Smooth muscle cell (in vitro differentiated cells): ENCODE data around the gene MACF1. TPM values are rescaled to one million over a fixed set of nuclear protein-coding genes. Genes with fewer than 3 reads are reported as not detected.

Experiments used
- DNase-seq: peaks from one replicate; lab custom pipeline; 2025; ENCODE audit not compliant: unreplicated experiment; lab: John Stamatoyannopoulos, UW
- H2AFZ ChIP-seq: fragments of 200-600 bp; sonication (generic); 2 replicates; pipeline ENCODE4 v1.6.0; 2016; ENCODE audit warnings: antibody characterized with exemption, low read depth, mild to moderate bottlenecking
- H3F3A ChIP-seq: fragments of 200-600 bp; sonication (generic); 2 replicates; pipeline ENCODE4 v1.6.0; 2017; ENCODE audit warnings: antibody characterized with exemption, low read depth
- H3K27ac ChIP-seq: fragments of 200-600 bp; sonication (generic); 2 replicates; pipeline ENCODE4 v1.5.1; 2016; ENCODE audit warnings: low read depth, mild to moderate bottlenecking
- H3K27me3 ChIP-seq: fragments of 200-600 bp; sonication (generic); 2 replicates; pipeline ENCODE4 v1.6.1; 2016; ENCODE audit warnings: low read depth, mild to moderate bottlenecking
- H3K36me3 ChIP-seq: fragments of 200-600 bp; sonication (generic); 2 replicates; pipeline ENCODE4 v1.5.1; 2016; ENCODE audit warnings: low read depth
- H3K4me1 ChIP-seq: fragments of 200-600 bp; sonication (generic); 2 replicates; pipeline ENCODE4 v1.5.1; 2016; ENCODE audit warnings: low read depth
- H3K4me2 ChIP-seq: fragments of 200-600 bp; sonication (generic); 2 replicates; pipeline ENCODE4 v1.6.0; 2016; ENCODE audit warnings: mild to moderate bottlenecking
- H3K4me3 ChIP-seq: fragments of 200-600 bp; sonication (generic); 2 replicates; pipeline ENCODE4 v1.5.1; 2016; ENCODE audit warnings: mild to moderate bottlenecking
- H3K79me2 ChIP-seq: fragments of 200-600 bp; sonication (generic); 2 replicates; pipeline ENCODE4 v1.6.0; 2016; ENCODE audit warnings: low read depth, mild to moderate bottlenecking
- H3K9ac ChIP-seq: fragments of 200-600 bp; sonication (generic); 2 replicates; pipeline ENCODE4 v1.6.0; 2016; ENCODE audit warnings: low read depth
- H3K9me3 ChIP-seq: fragments of 200-600 bp; sonication (generic); replicated peaks from 2 replicates; pipeline ENCODE4 v1.5.1; 2016; ENCODE audit warnings: low read depth
- H4K20me1 ChIP-seq: fragments of 200-600 bp; sonication (generic); 2 replicates; pipeline ENCODE4 v1.6.0; 2016; ENCODE audit warnings: low read depth
- WGBS: methylation state at CpG from one replicate; pipeline ENCODE4 v1.1.7; 2016; ENCODE audit warnings: low lambda C conversion rate; 5-methylcytosine and 5-hydroxymethylcytosine counted together
- polyA plus RNA-seq: library from polyadenylated mRNA; unstranded; fragments of >200 nt; fragmentation: Nextera tagmentation; extraction: Ambion mirVana; gene quantifications from 2 replicates; pipeline ENCODE4 v1.2.1, GENCODE V29; 2016
- total RNA-seq: library from RNA; depleted of rRNA; stranded (reverse); fragments of >200 nt; gene quantifications from 2 replicates; pipeline ENCODE4 v1.2.3, GENCODE V29; 2014
- TF ChIP-seq, protein P1 (sequence below): fragments of 200-600 bp; sonication (generic); IDR thresholded peaks from 2 replicates; pipeline ENCODE4 v1.5.1; 2017; ENCODE audit warnings: borderline replicate concordance, mild to moderate bottlenecking, antibody characterized with exemption; ENCODE audit not compliant: insufficient read depth, poor library complexity, severe bottlenecking

MACF1 gene
- total and polyA plus RNA-seq, 2 experiments from 2014 or later: 36.9 to 195 TPM

DNA sequence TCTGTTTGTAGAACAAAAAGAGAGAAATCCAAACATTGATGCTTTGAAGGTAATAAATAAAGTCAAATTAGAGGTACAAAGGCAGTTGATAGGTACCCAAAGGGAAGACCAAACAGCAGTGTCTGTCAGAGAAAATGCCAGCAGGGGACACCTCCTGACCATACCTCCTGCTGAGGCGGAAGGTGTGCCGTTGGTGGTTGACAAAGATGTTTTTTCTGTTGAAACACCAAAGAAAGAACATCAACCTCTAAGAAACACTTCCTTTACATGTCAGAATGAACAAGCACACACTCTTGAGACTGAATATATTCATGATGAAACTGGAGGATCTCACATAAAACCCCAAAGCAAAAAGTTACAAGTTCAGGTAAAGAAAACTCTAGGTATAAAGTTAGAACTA is 128.3 kb downstream of the MACF1 start:
- TF ChIP-seq, protein P1, sequence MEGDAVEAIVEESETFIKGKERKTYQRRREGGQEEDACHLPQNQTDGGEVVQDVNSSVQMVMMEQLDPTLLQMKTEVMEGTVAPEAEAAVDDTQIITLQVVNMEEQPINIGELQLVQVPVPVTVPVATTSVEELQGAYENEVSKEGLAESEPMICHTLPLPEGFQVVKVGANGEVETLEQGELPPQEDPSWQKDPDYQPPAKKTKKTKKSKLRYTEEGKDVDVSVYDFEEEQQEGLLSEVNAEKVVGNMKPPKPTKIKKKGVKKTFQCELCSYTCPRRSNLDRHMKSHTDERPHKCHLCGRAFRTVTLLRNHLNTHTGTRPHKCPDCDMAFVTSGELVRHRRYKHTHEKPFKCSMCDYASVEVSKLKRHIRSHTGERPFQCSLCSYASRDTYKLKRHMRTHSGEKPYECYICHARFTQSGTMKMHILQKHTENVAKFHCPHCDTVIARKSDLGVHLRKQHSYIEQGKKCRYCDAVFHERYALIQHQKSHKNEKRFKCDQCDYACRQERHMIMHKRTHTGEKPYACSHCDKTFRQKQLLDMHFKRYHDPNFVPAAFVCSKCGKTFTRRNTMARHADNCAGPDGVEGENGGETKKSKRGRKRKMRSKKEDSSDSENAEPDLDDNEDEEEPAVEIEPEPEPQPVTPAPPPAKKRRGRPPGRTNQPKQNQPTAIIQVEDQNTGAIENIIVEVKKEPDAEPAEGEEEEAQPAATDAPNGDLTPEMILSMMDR: no peak
- DNase-seq: no peak
- Histone ChIP-seq H3F3A (no peaks in the 10 kb centered on the region), H3K9me3 (no peaks in the 10 kb centered on the region), H3K4me2 (no peak overlapping the region), H3K4me3 (no peak overlapping the region), H2AFZ (no peak overlapping the region), H3K27me3 (no peaks in the 10 kb centered on the region), H3K27ac (peak overlapping the region; percentile 30), H3K4me1 (no peaks in the 10 kb centered on the region), H3K36me3 (peaks cover 8% of the 10 kb centered on the region), H3K79me2 (no peaks in the 10 kb centered on the region), H4K20me1 (no peaks in the 10 kb centered on the region), H3K9ac (no peak overlapping the region)
- WGBS: 96% methylated on average over 2 of the region's 2 CpGs

DNA sequence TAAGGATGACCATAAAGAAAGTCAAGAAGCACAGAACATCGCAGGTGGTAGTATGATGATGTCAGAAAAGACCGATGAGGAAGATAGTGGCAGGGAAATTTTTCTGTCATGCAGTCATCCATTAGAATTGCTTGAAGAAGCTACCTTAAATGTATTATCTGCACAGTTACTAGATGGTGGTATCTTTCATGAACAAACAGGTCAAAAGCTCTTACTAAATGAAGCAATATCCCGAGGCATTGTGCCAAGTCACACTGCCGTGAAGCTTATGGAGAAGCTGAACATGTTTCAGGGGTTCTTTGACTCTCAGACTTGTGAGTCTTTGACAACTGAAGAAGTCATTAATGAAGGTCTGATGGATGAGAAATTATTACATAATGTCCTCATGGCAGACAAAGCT is 128.8 kb downstream of the MACF1 start:
- DNase-seq: no peak

DNA sequence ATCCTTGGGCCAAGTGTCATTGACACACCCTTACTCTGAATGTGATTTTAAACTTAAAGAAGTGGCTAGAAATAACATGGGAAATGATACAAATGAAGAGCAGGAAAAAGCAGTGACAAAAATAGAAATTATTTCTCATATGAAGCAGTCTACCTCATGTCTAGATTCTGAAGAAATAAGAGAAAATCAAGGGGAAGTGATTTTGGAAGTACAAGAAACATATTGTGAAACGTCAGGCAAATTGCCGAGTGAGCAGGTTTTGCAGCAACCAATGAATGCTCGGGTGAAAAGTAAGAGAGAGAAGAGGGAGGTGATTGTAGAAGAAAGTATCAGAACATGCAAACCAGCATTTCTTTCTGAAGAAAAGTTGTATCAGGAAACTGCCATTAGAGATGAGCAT is 130.7 kb downstream of the MACF1 start:
- WGBS: 90% methylated on average over 3 of the region's 3 CpGs
- Histone ChIP-seq H3K9me3 (no peaks in the 10 kb centered on the region), H3K4me1 (no peaks in the 10 kb centered on the region), H3K36me3 (peaks cover 10% of the 10 kb centered on the region), H3K27ac (no peak overlapping the region), H3K79me2 (no peaks in the 10 kb centered on the region), H3K9ac (no peak overlapping the region), H2AFZ (no peak overlapping the region), H3F3A (no peaks in the 10 kb centered on the region), H3K4me2 (no peak overlapping the region), H3K27me3 (no peaks in the 10 kb centered on the region), H3K4me3 (no peak overlapping the region), H4K20me1 (no peaks in the 10 kb centered on the region)
- TF ChIP-seq, protein P1: no peak
- DNase-seq: no peak

More for the DNA sequence above, 128.8 kb downstream of the MACF1 start:
- Histone ChIP-seq H3K4me1 (no peaks in the 10 kb centered on the region), H3K27ac (peak overlapping the region; percentile 30), H3K27me3 (no peaks in the 10 kb centered on the region), H3K4me2 (no peak overlapping the region), H4K20me1 (no peaks in the 10 kb centered on the region), H2AFZ (no peak overlapping the region), H3K36me3 (peaks cover 7% of the 10 kb centered on the region), H3K4me3 (no peak overlapping the region), H3F3A (no peaks in the 10 kb centered on the region), H3K9ac (no peak overlapping the region), H3K79me2 (no peaks in the 10 kb centered on the region), H3K9me3 (no peaks in the 10 kb centered on the region)
- TF ChIP-seq, protein P1: no peak
- WGBS: 93% methylated on average over 4 of the region's 4 CpGs

DNA sequence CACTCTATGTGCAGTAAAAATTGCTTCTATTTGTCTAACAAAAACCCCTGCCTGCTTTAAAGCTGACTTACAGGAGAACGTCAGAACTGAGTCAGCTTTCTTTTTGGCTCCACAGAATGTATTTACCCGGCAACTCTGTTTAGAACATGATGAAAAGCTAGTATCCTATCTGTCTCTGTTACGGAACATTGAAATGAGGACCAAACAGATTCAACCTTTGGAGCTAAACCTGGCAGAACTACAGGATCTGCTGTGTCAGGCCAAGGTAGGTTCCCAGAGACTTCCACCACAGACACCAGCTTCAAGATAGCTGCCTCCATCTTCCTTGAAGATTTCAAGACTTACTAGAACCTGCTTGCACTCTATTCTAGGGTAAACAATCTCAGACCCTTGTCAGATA is 132.6 kb downstream of the MACF1 start:
- H3K9me3 ChIP-seq: no peaks in the 10 kb centered on the region
- no peak for DNase-seq
- H3K27ac ChIP-seq: no peak overlapping the region
- WGBS: 97% methylated on average over 3 of the region's 3 CpGs
- H2AFZ ChIP-seq: no peak overlapping the region
- no peaks in the 10 kb centered on the region for H4K20me1 ChIP-seq
- no peaks in the 10 kb centered on the region for H3F3A ChIP-seq
- H3K27me3 ChIP-seq: no peaks in the 10 kb centered on the region
- H3K4me2 ChIP-seq: no peak overlapping the region
- peaks cover 10% of the 10 kb centered on the region for H3K36me3 ChIP-seq
- no peaks in the 10 kb centered on the region for H3K79me2 ChIP-seq
- H3K4me3 ChIP-seq: no peak overlapping the region
- TF ChIP-seq, protein P1: no peak
- no peak overlapping the region for H3K9ac ChIP-seq
- no peaks in the 10 kb centered on the region for H3K4me1 ChIP-seq
